K562 treated with DMSO at 1 percent for 4 hours (cell line): ENCODE measurements around the gene KRCC1. TPM values are rescaled to one million over a fixed set of nuclear protein-coding genes. Genes with fewer than 3 reads are reported as not detected.

ENCODE experiments used
- total RNA-seq: library from RNA; unstranded; fragments of 300-600 nt; gene quantifications from 2 replicates; pipeline ENCODE4 v1.2.3, GENCODE V29; 2022; ENCODE audit not compliant: insufficient read depth

Gene KRCC1
- total RNA-seq = 12.1 and 12.2 TPM in 2 replicates

GRCh38 chr2:88055371-88056128 lies at the start of gene KRCC1:
KRCC1 (minus strand) TSS chr2:88055783; CDS start chr2:88028563, 27,220 bp downstream.

GRCh38 chr2:88067598-88067997 lies 12.0 kb upstream of the KRCC1 start, which contains the start of gene SMYD1:
SMYD1 (plus strand) TSS chr2:88067825; CDS start chr2:88067865, 40 bp downstream.

DNA sequence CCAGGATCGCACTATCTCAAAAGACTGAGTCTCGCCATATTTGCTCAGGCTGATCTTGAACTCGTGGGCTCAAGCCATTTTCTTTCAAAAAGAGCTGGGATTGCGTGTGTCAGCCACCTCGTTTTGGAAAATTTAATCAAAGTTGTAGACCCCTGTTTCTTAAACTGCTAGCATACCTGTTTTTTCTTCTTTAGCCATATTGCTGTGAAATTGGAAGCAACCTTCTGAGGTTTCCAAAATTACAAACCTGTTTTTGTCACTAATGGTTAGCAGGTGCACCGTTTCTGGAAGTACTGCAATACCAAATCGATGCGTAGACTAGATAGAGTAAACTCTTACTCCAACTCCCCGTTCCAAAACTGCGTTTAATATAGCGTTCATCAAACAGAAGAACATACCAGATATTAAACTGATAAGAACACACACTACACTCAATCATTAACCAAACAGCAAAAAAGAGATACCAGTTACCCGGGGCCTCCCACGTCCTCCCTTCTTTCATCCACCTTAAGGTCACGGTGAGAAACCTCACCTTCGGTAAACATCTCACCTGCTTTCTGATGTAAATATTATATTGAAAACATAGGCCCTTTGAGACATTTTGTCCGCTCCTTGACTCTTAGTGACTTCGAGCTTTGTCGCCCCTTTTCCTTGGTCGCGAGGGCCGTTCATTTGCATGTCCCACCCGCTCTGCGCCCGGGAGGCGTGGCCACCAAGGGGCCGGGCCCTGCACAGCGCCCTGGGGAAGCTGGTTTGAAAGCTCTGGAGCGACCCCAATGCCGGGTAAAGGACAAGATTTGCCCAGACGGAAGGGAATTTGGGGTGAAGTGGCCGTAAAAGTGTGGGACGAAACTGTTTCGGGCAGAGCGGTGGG lies 39.3 kb downstream of the KRCC1 start, which contains the start of gene RNU2-63P:
TSS of gene RNU2-63P (minus strand) at position 462 of the 874 bp plus-strand sequence.

Other genes with a start within 250 kb of the KRCC1 start
- 2.1 and 7.2 TPM in 2 replicates for gene RGPD2, start 230.0 kb downstream of the KRCC1 start, total RNA-seq
- not detected in 2 replicates for gene RNU2-63P, start 39.2 kb downstream of the KRCC1 start, total RNA-seq
- gene SMYD1, start 12.0 kb upstream of the KRCC1 start, total RNA-seq = not detected in 2 replicates
- gene FABP1, start 72.3 kb upstream of the KRCC1 start, total RNA-seq = not detected in 2 replicates
- gene THNSL2, start 114.6 kb upstream of the KRCC1 start, total RNA-seq = not detected in 2 replicates